PC-3 (cell line): ENCODE measurements around the gene BPIFB2.

ENCODE experiments used
- EZH2 ChIP-seq: fragments of 300-600 bp; sonication (generic); IDR thresholded peaks from one replicate; pipeline ENCODE4 v1.6.1; 2017; ENCODE audit warnings: antibody characterized with exemption, mild to moderate bottlenecking, low read length; ENCODE audit not compliant: unreplicated experiment
- TF ChIP-seq, protein P1 (sequence below): fragments of 300-600 bp; sonication (generic); conservative IDR thresholded peaks from 2 replicates; pipeline ENCODE4 v1.5.1; 2017; ENCODE audit warnings: antibody characterized with exemption, low read depth, mild to moderate bottlenecking, low read length

DNA sequence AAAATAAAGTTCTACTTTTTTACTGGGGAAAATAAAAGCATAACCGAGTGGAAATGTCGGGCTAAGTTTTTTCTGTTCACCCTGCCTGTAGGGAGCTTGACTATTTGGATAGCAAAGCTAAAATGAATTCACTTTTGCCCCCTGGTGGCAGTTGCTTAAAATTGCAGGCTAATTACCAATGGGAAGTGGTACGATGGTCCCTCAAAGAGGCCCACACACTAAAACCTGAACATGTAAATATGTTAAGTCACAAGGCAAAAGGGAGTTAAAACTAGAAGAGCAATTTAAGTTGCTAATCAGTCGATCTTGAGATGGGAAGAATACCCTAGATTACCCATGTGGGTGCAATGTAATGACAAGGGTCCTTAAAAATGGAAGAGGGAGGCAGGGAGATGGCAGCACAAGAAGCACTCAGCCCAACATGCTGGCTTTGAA, 2.4 kb upstream of the BPIFB2 start:
- TF ChIP-seq, protein P1, sequence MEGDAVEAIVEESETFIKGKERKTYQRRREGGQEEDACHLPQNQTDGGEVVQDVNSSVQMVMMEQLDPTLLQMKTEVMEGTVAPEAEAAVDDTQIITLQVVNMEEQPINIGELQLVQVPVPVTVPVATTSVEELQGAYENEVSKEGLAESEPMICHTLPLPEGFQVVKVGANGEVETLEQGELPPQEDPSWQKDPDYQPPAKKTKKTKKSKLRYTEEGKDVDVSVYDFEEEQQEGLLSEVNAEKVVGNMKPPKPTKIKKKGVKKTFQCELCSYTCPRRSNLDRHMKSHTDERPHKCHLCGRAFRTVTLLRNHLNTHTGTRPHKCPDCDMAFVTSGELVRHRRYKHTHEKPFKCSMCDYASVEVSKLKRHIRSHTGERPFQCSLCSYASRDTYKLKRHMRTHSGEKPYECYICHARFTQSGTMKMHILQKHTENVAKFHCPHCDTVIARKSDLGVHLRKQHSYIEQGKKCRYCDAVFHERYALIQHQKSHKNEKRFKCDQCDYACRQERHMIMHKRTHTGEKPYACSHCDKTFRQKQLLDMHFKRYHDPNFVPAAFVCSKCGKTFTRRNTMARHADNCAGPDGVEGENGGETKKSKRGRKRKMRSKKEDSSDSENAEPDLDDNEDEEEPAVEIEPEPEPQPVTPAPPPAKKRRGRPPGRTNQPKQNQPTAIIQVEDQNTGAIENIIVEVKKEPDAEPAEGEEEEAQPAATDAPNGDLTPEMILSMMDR = peak; percentile 80
- no peak for TF ChIP-seq EZH2
